H9 (cell line): ENCODE results near the gene ZNF287. TPM values are rescaled to one million over a fixed set of nuclear protein-coding genes. Genes with fewer than 3 reads are reported as not detected.

Experiments
- DNase-seq: peaks from one replicate; pipeline ENCODE4 v3.0.0-alpha.2; 2017
- H2AFZ ChIP-seq: one replicate; pipeline ENCODE4 v1.6.1; 2013; ENCODE audit warnings: mild to moderate bottlenecking, low read length, control low read depth, moderate library complexity
- H2AK5ac ChIP-seq: 2 replicates; pipeline ENCODE4 v1.6.1; 2013; ENCODE audit warnings: low read length, control low read depth, mixed read lengths; ENCODE audit not compliant: insufficient read length
- H2BK120ac ChIP-seq: one replicate; pipeline ENCODE4 v1.6.1; 2013; ENCODE audit warnings: low read depth, mild to moderate bottlenecking, low read length, control low read depth, inconsistent platforms; ENCODE audit not compliant: poor library complexity, severe bottlenecking
- H2BK12ac ChIP-seq: 2 replicates; pipeline ENCODE4 v1.6.1; 2013; ENCODE audit warnings: low read length, control low read depth, mixed read lengths, low read depth; ENCODE audit not compliant: insufficient read length
- H2BK15ac ChIP-seq: 2 replicates; pipeline ENCODE4 v1.6.1; 2013; ENCODE audit warnings: low read depth, low read length, control low read depth
- H2BK20ac ChIP-seq: one replicate; pipeline ENCODE4 v1.6.1; 2013; ENCODE audit warnings: low read depth, mild to moderate bottlenecking, low read length, control low read depth, inconsistent platforms; ENCODE audit not compliant: poor library complexity, severe bottlenecking
- H2BK5ac ChIP-seq: 2 replicates; pipeline ENCODE4 v1.6.1; 2013; ENCODE audit warnings: low read length, control low read depth, mixed read lengths; ENCODE audit not compliant: insufficient read length
- H3K14ac ChIP-seq: 2 replicates; pipeline ENCODE4 v1.6.1; 2013; ENCODE audit warnings: low read length, control low read depth; ENCODE audit not compliant: insufficient read depth
- H3K18ac ChIP-seq: 2 replicates; pipeline ENCODE4 v1.6.1; 2013; ENCODE audit warnings: low read depth, mild to moderate bottlenecking, mixed read lengths, low read length, control low read depth; ENCODE audit not compliant: insufficient read length
- H3K23ac ChIP-seq: 2 replicates; pipeline ENCODE4 v1.6.1; 2013; ENCODE audit warnings: low read length, control low read depth, mixed read lengths, low read depth; ENCODE audit not compliant: insufficient read length
- H3K23me2 ChIP-seq: 2 replicates; pipeline ENCODE4 v1.6.1; 2013; ENCODE audit warnings: low read depth, mild to moderate bottlenecking, mixed read lengths, low read length, control low read depth; ENCODE audit not compliant: insufficient read length, poor library complexity, severe bottlenecking
- H3K27ac ChIP-seq: 2 replicates; pipeline ENCODE4 v1.5.1; 2013; ENCODE audit warnings: low read length, control low read depth, mixed read lengths, low read depth; ENCODE audit not compliant: insufficient read length
- H3K27me3 ChIP-seq: 2 replicates; pipeline ENCODE4 v1.6.1; 2013; ENCODE audit warnings: low read length, control low read depth, inconsistent platforms; ENCODE audit not compliant: insufficient read depth
- H3K4ac ChIP-seq: 2 replicates; pipeline ENCODE4 v1.6.1; 2013; ENCODE audit warnings: low read depth, mild to moderate bottlenecking, control low read depth, inconsistent platforms, low read length, moderate library complexity
- H3K4me1 ChIP-seq: 2 replicates; pipeline ENCODE4 v1.6.1; 2013; ENCODE audit warnings: low read length, control low read depth, inconsistent platforms; ENCODE audit not compliant: insufficient read depth
- H3K4me2 ChIP-seq: 2 replicates; pipeline ENCODE4 v1.6.1; 2013; ENCODE audit warnings: low read length, control low read depth, mixed read lengths; ENCODE audit not compliant: insufficient read length, insufficient read depth
- H3K56ac ChIP-seq: 2 replicates; pipeline ENCODE4 v1.6.1; 2013; ENCODE audit warnings: low read depth, mild to moderate bottlenecking, mixed read lengths, low read length, control low read depth; ENCODE audit not compliant: insufficient read length
- H3K79me1 ChIP-seq: 2 replicates; pipeline ENCODE4 v1.6.1; 2013; ENCODE audit warnings: low read depth, mild to moderate bottlenecking, moderate library complexity, low read length, control low read depth, inconsistent platforms; ENCODE audit not compliant: insufficient read depth, poor library complexity, severe bottlenecking
- H3K79me2 ChIP-seq: 2 replicates; pipeline ENCODE4 v1.6.1; 2013; ENCODE audit warnings: low read length, control low read depth, inconsistent platforms; ENCODE audit not compliant: insufficient read depth
- H3K9ac ChIP-seq: 2 replicates; pipeline ENCODE4 v1.6.1; 2013; ENCODE audit warnings: low read length, control low read depth, mixed read lengths; ENCODE audit not compliant: insufficient read length; ENCODE audit errors: extremely low read depth
- H3K9me3 ChIP-seq: one replicate; pipeline ENCODE4 v1.6.1; 2013; ENCODE audit warnings: low read depth, low read length, inconsistent platforms; ENCODE audit not compliant: control insufficient read depth
- H3T11ph ChIP-seq: one replicate; pipeline ENCODE4 v1.6.1; 2013; ENCODE audit warnings: mild to moderate bottlenecking, low read length, control low read depth, inconsistent platforms
- H4K20me1 ChIP-seq: one replicate; pipeline ENCODE4 v1.6.1; 2013; ENCODE audit not compliant: control insufficient read depth, insufficient read length, insufficient read depth
- H4K5ac ChIP-seq: 2 replicates; pipeline ENCODE4 v1.6.1; 2013; ENCODE audit warnings: low read depth, mild to moderate bottlenecking, mixed read lengths, low read length, control low read depth; ENCODE audit not compliant: insufficient read length
- H4K8ac ChIP-seq: replicated peaks from 2 replicates; pipeline ENCODE4 v1.6.1; 2013; ENCODE audit warnings: low read length, control low read depth, mixed read lengths, low read depth; ENCODE audit not compliant: insufficient read length
- H4K91ac ChIP-seq: 2 replicates; pipeline ENCODE4 v1.6.1; 2013; ENCODE audit warnings: low read depth, mild to moderate bottlenecking, moderate library complexity, mixed read lengths, low read length, control low read depth; ENCODE audit not compliant: insufficient read length
- H3K27ac Mint-ChIP-seq, 3 experiments: 2 replicates in 2 of 3; 3 replicates in 1 of 3; pipeline ENCODE4 v1.8.0; 2020 to 2021; ENCODE audit warnings: mixed read lengths in 3 of 3, mild to moderate bottlenecking in 1 of 3, moderate library complexity in 1 of 3
- H3K27me3 Mint-ChIP-seq: 2 replicates; pipeline ENCODE4 v1.8.0; 2021; ENCODE audit warnings: low read depth, mild to moderate bottlenecking, moderate library complexity, mixed read lengths
- H3K36me3 Mint-ChIP-seq, 3 experiments: 2 replicates in 2 of 3; 3 replicates in 1 of 3; pipeline ENCODE4 v1.8.0; 2020 to 2021; ENCODE audit warnings: low read depth in 3 of 3, mixed read lengths in 3 of 3; ENCODE audit not compliant: insufficient read depth in 1 of 3
- H3K4me1 Mint-ChIP-seq, 2 experiments: 2 replicates each; pipeline ENCODE4 v1.8.0; 2020; ENCODE audit warnings: mixed read lengths in 2 of 2
- H3K4me3 Mint-ChIP-seq, 2 experiments: 2 replicates in 1 of 2; 3 replicates in 1 of 2; pipeline ENCODE4 v1.8.0; 2020 to 2021; ENCODE audit warnings: mild to moderate bottlenecking in 2 of 2, mixed read lengths in 2 of 2, moderate library complexity in 1 of 2
- H3K9me3 Mint-ChIP-seq, 2 experiments: 2 replicates in 1 of 2; 3 replicates in 1 of 2; pipeline ENCODE4 v1.8.0; 2020; ENCODE audit warnings: mild to moderate bottlenecking in 2 of 2, mixed read lengths in 2 of 2, moderate library complexity in 1 of 2
- WGBS: extraction: QIAGEN DNeasy Blood & Tissue Kit; methylation state at CpG from one replicate; pipeline ENCODE4 v1.1.7; 2013; ENCODE audit warnings: missing lambda C conversion rate, low lambda C conversion rate, mixed read lengths; ENCODE audit not compliant: insufficient read length; ENCODE audit errors: extremely low coverage; 5-methylcytosine and 5-hydroxymethylcytosine counted together
- total RNA-seq: library from RNA; stranded (reverse); gene quantifications from 2 replicates; pipeline ENCODE4 v1.2.1, GENCODE V29; 2021
- TF ChIP-seq, protein P1 (sequence below): fragments of 200-600 bp; sonication (generic); conservative IDR thresholded peaks from 3 replicates; pipeline ENCODE4 v1.8.0; 2021; ENCODE audit warnings: antibody characterized with exemption, mild to moderate bottlenecking

Gene ZNF287
- total RNA-seq, 1 experiment from 2014 or later: 7.1 TPM

DNA sequence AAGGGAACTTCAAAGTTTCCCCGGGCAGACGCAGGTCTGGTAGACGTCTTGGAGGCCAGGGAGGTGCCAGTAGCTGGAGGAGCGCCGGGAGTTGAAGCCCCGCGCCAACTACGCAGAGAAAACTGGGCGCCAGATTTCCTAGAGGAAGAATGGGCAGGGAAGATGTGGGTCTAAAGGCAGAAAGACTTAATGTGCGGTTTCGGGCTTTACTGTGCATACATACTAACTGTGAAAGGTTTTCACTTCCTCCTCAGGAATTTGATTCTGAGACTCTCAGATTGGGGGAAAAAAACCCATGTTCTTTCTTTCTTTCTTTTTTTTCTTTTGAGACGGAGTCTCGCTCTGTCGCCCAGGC lies 331 bp upstream of the ZNF287 start:
- Histone ChIP-seq H3K79me2 (no peaks in the 10 kb centered on the region), H4K91ac (no peak overlapping the region), H3K4me1 (no peaks in the 10 kb centered on the region), H4K5ac (no peak overlapping the region), H4K8ac (no peak overlapping the region), H3K9me3 (no peaks in the 10 kb centered on the region), H3K9ac (no peak overlapping the region), H3K4ac (no peak overlapping the region), H3K27me3 (peaks cover 10% of the 10 kb centered on the region), H3K27ac (no peak overlapping the region), H2BK120ac (no peak overlapping the region), H2BK12ac (no peak overlapping the region), H2BK15ac (no peak overlapping the region), H3K79me1 (no peaks in the 10 kb centered on the region), H2AK5ac (no peak overlapping the region), H3K14ac (no peak overlapping the region), H3K23me2 (peaks cover 7% of the 10 kb centered on the region), H2BK5ac (no peak overlapping the region), H3K23ac (no peak overlapping the region), H3K4me2 (peak overlapping the region; percentile 37), H2AFZ (no peak overlapping the region), H3T11ph (no peak overlapping the region), H4K20me1 (no peaks in the 10 kb centered on the region), H2BK20ac (no peak overlapping the region), H3K18ac (no peak overlapping the region), H3K56ac (no peak overlapping the region)
- TF ChIP-seq, protein P1, sequence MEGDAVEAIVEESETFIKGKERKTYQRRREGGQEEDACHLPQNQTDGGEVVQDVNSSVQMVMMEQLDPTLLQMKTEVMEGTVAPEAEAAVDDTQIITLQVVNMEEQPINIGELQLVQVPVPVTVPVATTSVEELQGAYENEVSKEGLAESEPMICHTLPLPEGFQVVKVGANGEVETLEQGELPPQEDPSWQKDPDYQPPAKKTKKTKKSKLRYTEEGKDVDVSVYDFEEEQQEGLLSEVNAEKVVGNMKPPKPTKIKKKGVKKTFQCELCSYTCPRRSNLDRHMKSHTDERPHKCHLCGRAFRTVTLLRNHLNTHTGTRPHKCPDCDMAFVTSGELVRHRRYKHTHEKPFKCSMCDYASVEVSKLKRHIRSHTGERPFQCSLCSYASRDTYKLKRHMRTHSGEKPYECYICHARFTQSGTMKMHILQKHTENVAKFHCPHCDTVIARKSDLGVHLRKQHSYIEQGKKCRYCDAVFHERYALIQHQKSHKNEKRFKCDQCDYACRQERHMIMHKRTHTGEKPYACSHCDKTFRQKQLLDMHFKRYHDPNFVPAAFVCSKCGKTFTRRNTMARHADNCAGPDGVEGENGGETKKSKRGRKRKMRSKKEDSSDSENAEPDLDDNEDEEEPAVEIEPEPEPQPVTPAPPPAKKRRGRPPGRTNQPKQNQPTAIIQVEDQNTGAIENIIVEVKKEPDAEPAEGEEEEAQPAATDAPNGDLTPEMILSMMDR: no peak
- Mint-ChIP-seq H3K27me3 (peaks cover 51% of the 10 kb centered on the region), H3K27ac (no peak overlapping the region; a peak in 1 of 7 replicates), H3K36me3 (peaks cover 0 to 10% (median 5%) of the 10 kb centered on the region in 3 experiments; a peak in 3 of 7 replicates), H3K9me3 (no peaks in the 10 kb centered on the region), H3K4me3 (peak overlapping the region; percentile 77 to 85), H3K4me1 (peaks cover 3 to 9% of the 10 kb centered on the region in 2 experiments)
- DNase-seq: no peak
- no CpG with 5 or more reads among the region's 14 CpGs for WGBS
